GM12878 (cell line): Measurements from ENCODE around the gene SUSD6. TPM values are rescaled to one million over a fixed set of nuclear protein-coding genes. Genes with fewer than 3 reads are reported as not detected.

Experiments used
- ASH2L ChIP-seq: fragments of 300-600, 200-600 bp; sonication (generic); IDR thresholded peaks from 2 replicates; pipeline ENCODE4 v1.6.1; 2017; ENCODE audit warnings: low read depth, mild to moderate bottlenecking, borderline replicate concordance
- CREM ChIP-seq: IDR thresholded peaks from 2 replicates; pipeline ENCODE4 v1.6.1; 2014; ENCODE audit warnings: antibody characterized with exemption, low read depth
- ESRRA ChIP-seq: IDR thresholded peaks from 2 replicates; pipeline ENCODE4 v1.6.1; 2012; ENCODE audit warnings: mild to moderate bottlenecking, low read length, improper control_type of control experiment
- ETV6 ChIP-seq, 2 experiments: fragments of 450-650 bp in 1 of 2; IDR thresholded peaks in 1 of 2; conservative IDR thresholded peaks in 1 of 2; 2 replicates each; pipeline ENCODE4 v1.6.1; 2014; ENCODE audit warnings: antibody characterized with exemption in 1 of 2, borderline replicate concordance in 1 of 2, low read depth in 1 of 2, mild to moderate bottlenecking in 1 of 2, moderate library complexity in 1 of 2
- IKZF2 ChIP-seq, 2 experiments: fragments of 450-650 bp; IDR thresholded peaks; 2 replicates each; pipeline ENCODE4 v1.6.1; 2017; ENCODE audit warnings: mild to moderate bottlenecking in 2 of 2, moderate library complexity in 2 of 2
- IRF4 ChIP-seq: IDR thresholded peaks from 2 replicates; pipeline ENCODE4 v1.6.1; 2011; ENCODE audit warnings: low read depth, low read length
- JUND ChIP-seq: IDR thresholded peaks from 2 replicates; pipeline ENCODE4 v1.6.1; 2012; ENCODE audit warnings: low read depth, mild to moderate bottlenecking, low read length, improper control_type of control experiment, moderate library complexity
- MEF2A ChIP-seq: IDR thresholded peaks from 2 replicates; pipeline ENCODE4 v1.6.1; 2011; ENCODE audit warnings: low read depth, mild to moderate bottlenecking, low read length, moderate library complexity; ENCODE audit not compliant: insufficient read depth
- RUNX3 ChIP-seq: IDR thresholded peaks from 2 replicates; pipeline ENCODE4 v1.6.1; 2012; ENCODE audit warnings: low read length, inconsistent platforms
- SP1 ChIP-seq: IDR thresholded peaks from one replicate; pipeline ENCODE4 v1.6.1; 2011; ENCODE audit warnings: low read depth, low read length
- SPI1 ChIP-seq: IDR thresholded peaks from 2 replicates; pipeline ENCODE4 v1.6.1; 2011; ENCODE audit warnings: low read depth, mild to moderate bottlenecking, low read length, moderate library complexity, borderline replicate concordance; ENCODE audit not compliant: insufficient read depth
- TCF7 ChIP-seq: IDR thresholded peaks from 2 replicates; pipeline ENCODE4 v1.6.1; 2014; ENCODE audit warnings: antibody characterized with exemption, borderline replicate concordance
- WRNIP1 ChIP-seq: IDR thresholded peaks from 2 replicates; pipeline ENCODE4 v1.6.1; 2011; ENCODE audit warnings: low read depth, low read length, improper control_type of control experiment, borderline replicate concordance
- polyA plus RNA-seq, 11 experiments: library from polyadenylated mRNA; depleted of rRNA in 4 of 11; unstranded in 6 of 11; stranded (reverse) in 5 of 11; fragments of >200 nt; fragmentation: Nextera tagmentation in 4 of 11; fragmentation: Illumina TruSeq in 1 of 11; extraction: Ambion mirVana in 4 of 11; extraction: Trizol in 1 of 11; gene quantifications; 1 replicate in 1 of 11; 2 replicates in 10 of 11; pipeline versions ENCODE4 v1.2.1 to v1.2.3, GENCODE V29; 2011 to 2016; ENCODE audit warnings: inconsistent platforms in 2 of 11, missing spikeins in 2 of 11, low read depth in 1 of 11
- total RNA-seq, 4 experiments: library from RNA; depleted of rRNA in 3 of 4; stranded (reverse); fragments of >200 nt in 3 of 4; fragmentation: Illumina TruSeq in 1 of 4; extraction: Trizol in 1 of 4; gene quantifications; 2 replicates each; pipeline versions ENCODE4 v1.2.1 to v1.2.3, GENCODE V29; 2013 to 2021
- TF ChIP-seq, protein P1 (sequence below): fragments of 450-650 bp; IDR thresholded peaks from 2 replicates; pipeline ENCODE4 v1.6.1; 2017; ENCODE audit warnings: mild to moderate bottlenecking, low read depth, inconsistent platforms; ENCODE audit not compliant: poor library complexity, severe bottlenecking
- TF ChIP-seq, protein P2 (sequence below): fragments of 150-350 bp; IDR thresholded peaks from 2 replicates; pipeline ENCODE4 v1.6.1; 2014; ENCODE audit warnings: mild to moderate bottlenecking, low read depth, low read length
- TF ChIP-seq, protein P3 (sequence below): fragments of 450-650 bp; IDR thresholded peaks from 2 replicates; pipeline ENCODE4 v1.6.1; 2016; ENCODE audit warnings: mild to moderate bottlenecking, moderate library complexity, borderline replicate concordance
- TF ChIP-seq, protein P4 (sequence below): fragments of 450-650 bp; IDR thresholded peaks from 2 replicates; pipeline ENCODE4 v1.6.1; 2017; ENCODE audit warnings: mild to moderate bottlenecking, moderate library complexity

The SUSD6 gene
- total and polyA plus RNA-seq, 10 of the 15 experiments (the other 5 are each of a cell fraction or from before 2014, with no cell fraction given): 6.6 to 39.8 (median 20.2) TPM

DNA sequence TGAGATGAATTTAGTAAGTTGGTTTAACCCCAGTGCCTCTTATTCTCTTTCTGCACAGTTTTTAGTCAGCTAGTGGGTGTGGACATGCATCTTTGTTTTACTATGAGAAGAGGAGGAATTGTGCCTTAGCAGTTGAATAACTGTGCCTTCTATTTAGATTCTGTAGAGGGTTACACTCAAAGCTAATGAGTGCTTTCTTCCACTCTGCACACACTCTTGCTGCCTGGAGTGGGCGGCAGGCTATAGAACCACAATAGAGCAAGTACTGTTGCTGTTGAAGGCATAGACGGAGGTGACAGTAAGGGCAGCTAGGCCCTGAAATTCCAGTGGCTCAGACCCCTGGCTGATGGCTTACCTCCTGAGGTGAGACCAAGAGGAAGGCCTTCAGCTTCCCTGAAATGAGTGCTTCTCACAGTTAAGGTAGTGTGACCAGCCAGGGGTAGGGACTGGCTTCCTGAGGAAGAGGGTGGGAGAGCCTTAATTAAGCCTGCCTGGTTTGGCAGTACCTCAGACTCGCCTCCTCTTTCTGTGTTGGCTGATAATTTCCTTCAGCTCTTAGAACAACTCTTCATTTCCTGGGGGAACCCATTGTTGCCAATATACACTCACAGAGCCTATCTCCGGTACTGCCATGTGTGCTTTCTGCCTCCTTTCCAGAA is 24.7 kb downstream of the SUSD6 start (continued):
- TF ChIP-seq, protein P1, sequence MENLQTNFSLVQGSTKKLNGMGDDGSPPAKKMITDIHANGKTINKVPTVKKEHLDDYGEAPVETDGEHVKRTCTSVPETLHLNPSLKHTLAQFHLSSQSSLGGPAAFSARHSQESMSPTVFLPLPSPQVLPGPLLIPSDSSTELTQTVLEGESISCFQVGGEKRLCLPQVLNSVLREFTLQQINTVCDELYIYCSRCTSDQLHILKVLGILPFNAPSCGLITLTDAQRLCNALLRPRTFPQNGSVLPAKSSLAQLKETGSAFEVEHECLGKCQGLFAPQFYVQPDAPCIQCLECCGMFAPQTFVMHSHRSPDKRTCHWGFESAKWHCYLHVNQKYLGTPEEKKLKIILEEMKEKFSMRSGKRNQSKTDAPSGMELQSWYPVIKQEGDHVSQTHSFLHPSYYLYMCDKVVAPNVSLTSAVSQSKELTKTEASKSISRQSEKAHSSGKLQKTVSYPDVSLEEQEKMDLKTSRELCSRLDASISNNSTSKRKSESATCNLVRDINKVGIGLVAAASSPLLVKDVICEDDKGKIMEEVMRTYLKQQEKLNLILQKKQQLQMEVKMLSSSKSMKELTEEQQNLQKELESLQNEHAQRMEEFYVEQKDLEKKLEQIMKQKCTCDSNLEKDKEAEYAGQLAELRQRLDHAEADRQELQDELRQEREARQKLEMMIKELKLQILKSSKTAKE: no peak
- TF ChIP-seq ETV6 (conservative IDR thresholded peaks at IDR 0.05 in 1 of 2, IDR thresholded peaks at IDR 0.05 in 1 of 2; ENCODE audit: borderline replicate concordance in 1 of 2, low read depth in 1 of 2): no peak
- peak; percentile 6 to 19; a peak in 2 of 4 replicates for TF ChIP-seq IKZF2 (IDR thresholded peaks at IDR 0.05)
- TF ChIP-seq, protein P2, sequence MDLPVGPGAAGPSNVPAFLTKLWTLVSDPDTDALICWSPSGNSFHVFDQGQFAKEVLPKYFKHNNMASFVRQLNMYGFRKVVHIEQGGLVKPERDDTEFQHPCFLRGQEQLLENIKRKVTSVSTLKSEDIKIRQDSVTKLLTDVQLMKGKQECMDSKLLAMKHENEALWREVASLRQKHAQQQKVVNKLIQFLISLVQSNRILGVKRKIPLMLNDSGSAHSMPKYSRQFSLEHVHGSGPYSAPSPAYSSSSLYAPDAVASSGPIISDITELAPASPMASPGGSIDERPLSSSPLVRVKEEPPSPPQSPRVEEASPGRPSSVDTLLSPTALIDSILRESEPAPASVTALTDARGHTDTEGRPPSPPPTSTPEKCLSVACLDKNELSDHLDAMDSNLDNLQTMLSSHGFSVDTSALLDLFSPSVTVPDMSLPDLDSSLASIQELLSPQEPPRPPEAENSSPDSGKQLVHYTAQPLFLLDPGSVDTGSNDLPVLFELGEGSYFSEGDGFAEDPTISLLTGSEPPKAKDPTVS: no peak
- TF ChIP-seq JUND: no peak
- no peak for TF ChIP-seq WRNIP1
- no peak for TF ChIP-seq IRF4
- TF ChIP-seq, protein P3, sequence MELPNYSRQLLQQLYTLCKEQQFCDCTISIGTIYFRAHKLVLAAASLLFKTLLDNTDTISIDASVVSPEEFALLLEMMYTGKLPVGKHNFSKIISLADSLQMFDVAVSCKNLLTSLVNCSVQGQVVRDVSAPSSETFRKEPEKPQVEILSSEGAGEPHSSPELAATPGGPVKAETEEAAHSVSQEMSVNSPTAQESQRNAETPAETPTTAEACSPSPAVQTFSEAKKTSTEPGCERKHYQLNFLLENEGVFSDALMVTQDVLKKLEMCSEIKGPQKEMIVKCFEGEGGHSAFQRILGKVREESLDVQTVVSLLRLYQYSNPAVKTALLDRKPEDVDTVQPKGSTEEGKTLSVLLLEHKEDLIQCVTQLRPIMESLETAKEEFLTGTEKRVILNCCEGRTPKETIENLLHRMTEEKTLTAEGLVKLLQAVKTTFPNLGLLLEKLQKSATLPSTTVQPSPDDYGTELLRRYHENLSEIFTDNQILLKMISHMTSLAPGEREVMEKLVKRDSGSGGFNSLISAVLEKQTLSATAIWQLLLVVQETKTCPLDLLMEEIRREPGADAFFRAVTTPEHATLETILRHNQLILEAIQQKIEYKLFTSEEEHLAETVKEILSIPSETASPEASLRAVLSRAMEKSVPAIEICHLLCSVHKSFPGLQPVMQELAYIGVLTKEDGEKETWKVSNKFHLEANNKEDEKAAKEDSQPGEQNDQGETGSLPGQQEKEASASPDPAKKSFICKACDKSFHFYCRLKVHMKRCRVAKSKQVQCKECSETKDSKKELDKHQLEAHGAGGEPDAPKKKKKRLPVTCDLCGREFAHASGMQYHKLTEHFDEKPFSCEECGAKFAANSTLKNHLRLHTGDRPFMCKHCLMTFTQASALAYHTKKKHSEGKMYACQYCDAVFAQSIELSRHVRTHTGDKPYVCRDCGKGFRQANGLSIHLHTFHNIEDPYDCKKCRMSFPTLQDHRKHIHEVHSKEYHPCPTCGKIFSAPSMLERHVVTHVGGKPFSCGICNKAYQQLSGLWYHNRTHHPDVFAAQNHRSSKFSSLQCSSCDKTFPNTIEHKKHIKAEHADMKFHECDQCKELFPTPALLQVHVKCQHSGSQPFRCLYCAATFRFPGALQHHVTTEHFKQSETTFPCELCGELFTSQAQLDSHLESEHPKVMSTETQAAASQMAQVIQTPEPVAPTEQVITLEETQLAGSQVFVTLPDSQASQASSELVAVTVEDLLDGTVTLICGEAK: no peak
- TF ChIP-seq, protein P4, sequence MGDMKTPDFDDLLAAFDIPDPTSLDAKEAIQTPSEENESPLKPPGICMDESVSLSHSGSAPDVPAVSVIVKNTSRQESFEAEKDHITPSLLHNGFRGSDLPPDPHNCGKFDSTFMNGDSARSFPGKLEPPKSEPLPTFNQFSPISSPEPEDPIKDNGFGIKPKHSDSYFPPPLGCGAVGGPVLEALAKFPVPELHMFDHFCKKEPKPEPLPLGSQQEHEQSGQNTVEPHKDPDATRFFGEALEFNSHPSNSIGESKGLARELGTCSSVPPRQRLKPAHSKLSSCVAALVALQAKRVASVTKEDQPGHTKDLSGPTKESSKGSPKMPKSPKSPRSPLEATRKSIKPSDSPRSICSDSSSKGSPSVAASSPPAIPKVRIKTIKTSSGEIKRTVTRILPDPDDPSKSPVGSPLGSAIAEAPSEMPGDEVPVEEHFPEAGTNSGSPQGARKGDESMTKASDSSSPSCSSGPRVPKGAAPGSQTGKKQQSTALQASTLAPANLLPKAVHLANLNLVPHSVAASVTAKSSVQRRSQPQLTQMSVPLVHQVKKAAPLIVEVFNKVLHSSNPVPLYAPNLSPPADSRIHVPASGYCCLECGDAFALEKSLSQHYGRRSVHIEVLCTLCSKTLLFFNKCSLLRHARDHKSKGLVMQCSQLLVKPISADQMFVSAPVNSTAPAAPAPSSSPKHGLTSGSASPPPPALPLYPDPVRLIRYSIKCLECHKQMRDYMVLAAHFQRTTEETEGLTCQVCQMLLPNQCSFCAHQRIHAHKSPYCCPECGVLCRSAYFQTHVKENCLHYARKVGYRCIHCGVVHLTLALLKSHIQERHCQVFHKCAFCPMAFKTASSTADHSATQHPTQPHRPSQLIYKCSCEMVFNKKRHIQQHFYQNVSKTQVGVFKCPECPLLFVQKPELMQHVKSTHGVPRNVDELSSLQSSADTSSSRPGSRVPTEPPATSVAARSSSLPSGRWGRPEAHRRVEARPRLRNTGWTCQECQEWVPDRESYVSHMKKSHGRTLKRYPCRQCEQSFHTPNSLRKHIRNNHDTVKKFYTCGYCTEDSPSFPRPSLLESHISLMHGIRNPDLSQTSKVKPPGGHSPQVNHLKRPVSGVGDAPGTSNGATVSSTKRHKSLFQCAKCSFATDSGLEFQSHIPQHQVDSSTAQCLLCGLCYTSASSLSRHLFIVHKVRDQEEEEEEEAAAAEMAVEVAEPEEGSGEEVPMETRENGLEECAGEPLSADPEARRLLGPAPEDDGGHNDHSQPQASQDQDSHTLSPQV: no peak
- no peak for TF ChIP-seq ESRRA
- TF ChIP-seq SP1: no peak
- no peak; the same call in 1 of the 2 replicates for TF ChIP-seq RUNX3
- no peak for TF ChIP-seq CREM
- TF ChIP-seq MEF2A: no peak
- TF ChIP-seq ASH2L: no peak
- TF ChIP-seq SPI1: no peak
- no peak for TF ChIP-seq TCF7
